Measurements from ENCODE around the gene FOXO6.

Gene FOXO6

GRCh38 chr1:41428738-41429640 lies 67.8 kb downstream of the FOXO6 start:
- DNase-seq: no peak

- no peak for DNase-seq
These were observed 68.4 kb downstream of the FOXO6 start for GRCh38 chr1:41429641-41430035.

GRCh38 chr1:41430069-41430468 lies 68.8 kb downstream of the FOXO6 start:
- DNase-seq: no peak

- DNase-seq: no peak
These were observed 69.3 kb downstream of the FOXO6 start for GRCh38 chr1:41430582-41430981.

GRCh38 chr1:41431490-41432350 lies 70.5 kb downstream of the FOXO6 start:
- DNase-seq: no peak

Data from bone marrow (tissue), 2 donors.